ENCODE data around the gene RARRES2.
"Not testable (repeated sequence)": the region's sequence is repeated elsewhere in the genome, so short reads cannot be mapped to it uniquely, and the experiment has no call there.

The RARRES2 gene

GRCh38 chr7:150322833-150323681 is 18.4 kb downstream of the RARRES2 start, which contains the start of the genes ACTR3C and LRRC61:
ACTR3C (minus strand) TSS chr7:150323545; CDS start chr7:150295296, 28,249 bp downstream.
LRRC61 (plus strand) TSS chr7:150323355; CDS start chr7:150336862, 13,507 bp downstream.
- peak; percentile 64 for TF ChIP-seq CTCF (conservative IDR thresholded peaks at IDR 0.05)
- peak within 1 kb of the TSS; percentile 98 for H3K27ac ChIP-seq

GRCh38 chr7:150322114-150322832 is 19.2 kb downstream of the RARRES2 start:
- H3K27ac ChIP-seq: peak overlapping the region; percentile 98
- no peak for TF ChIP-seq CTCF (conservative IDR thresholded peaks at IDR 0.05)

GRCh38 chr7:150321788-150322113 is 19.7 kb downstream of the RARRES2 start:
- H3K27ac ChIP-seq: peak overlapping the region; percentile 98
- TF ChIP-seq CTCF (conservative IDR thresholded peaks at IDR 0.05): no peak

- H3K27ac ChIP-seq: no peak overlapping the region
- TF ChIP-seq CTCF (conservative IDR thresholded peaks at IDR 0.05): no peak
Measured at GRCh38 chr7:150317748-150318444, 23.5 kb downstream of the RARRES2 start.

GRCh38 chr7:150316987-150317386 is 24.4 kb downstream of the RARRES2 start:
- H3K27ac ChIP-seq: not testable (repeated sequence)

- H3K27ac ChIP-seq: no peak overlapping the region
- TF ChIP-seq CTCF (conservative IDR thresholded peaks at IDR 0.05): no peak
Measured at GRCh38 chr7:150314639-150315239, 26.7 kb downstream of the RARRES2 start.

- no peak for TF ChIP-seq CTCF (conservative IDR thresholded peaks at IDR 0.05)
Measured at GRCh38 chr7:150313870-150314269, 27.6 kb downstream of the RARRES2 start.

More at GRCh38 chr7:150313870-150314269, 27.6 kb downstream of the RARRES2 start:
- H3K27ac ChIP-seq: no peak overlapping the region
